Gastrocnemius medialis (tissue), 4 donors: ENCODE data around the gene SLC22A4.

ENCODE experiments used
- CTCF ChIP-seq, 5 experiments: fragments of 450-650 bp in 3 of 5; fragments of 200-600 bp in 2 of 5; sonication (generic) in 2 of 5; IDR thresholded peaks in 4 of 5; conservative IDR thresholded peaks in 1 of 5; 1 replicate in 4 of 5; 2 replicates in 1 of 5; pipeline ENCODE4 v1.5.1; 2016 to 2019; ENCODE audit warnings: antibody characterized with exemption in 5 of 5, mild to moderate bottlenecking in 3 of 5, moderate library complexity in 3 of 5
- POLR2A ChIP-seq, 2 donors: fragments of 450-650 bp; IDR thresholded peaks; one replicate each; pipeline ENCODE4 v1.6.1; 2017; ENCODE audit warnings: antibody characterized with exemption in 2 of 2, mild to moderate bottlenecking in 2 of 2, moderate library complexity in 2 of 2

GRCh38 chr5:132297211-132297940, 3.2 kb downstream of the SLC22A4 start:
- TF ChIP-seq CTCF (IDR thresholded peaks at IDR 0.05 in 4 of 5, conservative IDR thresholded peaks at IDR 0.05 in 1 of 5) (no peak), POLR2A (IDR thresholded peaks at IDR 0.05) (no peak)
